Mucosa of stomach (tissue), 1 donor: ENCODE data around the gene TBC1D1.

Experiments used
- H3K27me3 ChIP-seq: one replicate; pipeline ENCODE4 v1.7.0; 2013; ENCODE audit warnings: mild to moderate bottlenecking, low read length; ENCODE audit not compliant: control insufficient read depth, insufficient read depth
- H3K36me3 ChIP-seq: one replicate; pipeline ENCODE4 v1.7.0; 2013; ENCODE audit warnings: low read length; ENCODE audit not compliant: control insufficient read depth, insufficient read depth
- H3K4me1 ChIP-seq: one replicate; pipeline ENCODE4 v1.7.0; 2013; ENCODE audit warnings: mild to moderate bottlenecking, low read length; ENCODE audit not compliant: control insufficient read depth, insufficient read depth
- H3K4me3 ChIP-seq: one replicate; pipeline ENCODE4 v1.7.0; 2013; ENCODE audit warnings: low read length
- H3K9ac ChIP-seq: one replicate; pipeline ENCODE4 v1.7.0; 2013; ENCODE audit warnings: mild to moderate bottlenecking, low read length, moderate library complexity
- H3K9me3 ChIP-seq: one replicate; pipeline ENCODE4 v1.7.0; 2013; ENCODE audit warnings: mild to moderate bottlenecking, low read length, moderate library complexity; ENCODE audit not compliant: control insufficient read depth
- donor health status: Pancreatic carcinoma.

TBC1D1 gene

GRCh38 chr4:37891260-37892159, 626 bp downstream of the TBC1D1 start:
- peak overlapping the region; percentile 19 for H3K4me3 ChIP-seq
- no peaks in the 10 kb centered on the region for H3K36me3 ChIP-seq
- H3K27me3 ChIP-seq: peaks cover 68% of the 10 kb centered on the region
- peak overlapping the region; percentile 11 for H3K9ac ChIP-seq
- H3K4me1 ChIP-seq: peaks cover 10% of the 10 kb centered on the region
- H3K9me3 ChIP-seq: no peaks in the 10 kb centered on the region

GRCh38 chr4:37892641-37893040, 1.8 kb downstream of the TBC1D1 start:
- H3K9ac ChIP-seq: no peak overlapping the region

GRCh38 chr4:37893164-37893563, 2.3 kb downstream of the TBC1D1 start:
- Histone ChIP-seq H3K9me3 (no peaks in the 10 kb centered on the region), H3K4me1 (peaks cover 10% of the 10 kb centered on the region), H3K36me3 (no peaks in the 10 kb centered on the region), H3K9ac (no peak overlapping the region), H3K4me3 (no peak overlapping the region), H3K27me3 (peaks cover 55% of the 10 kb centered on the region)

More at GRCh38 chr4:37892641-37893040, 1.8 kb downstream of the TBC1D1 start:
- H3K36me3 ChIP-seq: no peaks in the 10 kb centered on the region
- no peak overlapping the region for H3K4me3 ChIP-seq
- H3K4me1 ChIP-seq: peaks cover 10% of the 10 kb centered on the region
- peaks cover 57% of the 10 kb centered on the region for H3K27me3 ChIP-seq
- no peaks in the 10 kb centered on the region for H3K9me3 ChIP-seq

- Histone ChIP-seq H3K27me3 (peaks cover 42% of the 10 kb centered on the region), H3K4me1 (peaks cover 7% of the 10 kb centered on the region), H3K4me3 (no peak overlapping the region), H3K9me3 (no peaks in the 10 kb centered on the region), H3K9ac (no peak overlapping the region), H3K36me3 (no peaks in the 10 kb centered on the region)
Observed at GRCh38 chr4:37895271-37895670, 4.4 kb downstream of the TBC1D1 start.

GRCh38 chr4:37896206-37896860, 5.4 kb downstream of the TBC1D1 start:
- peaks cover 31% of the 10 kb centered on the region for H3K27me3 ChIP-seq
- no peaks in the 10 kb centered on the region for H3K36me3 ChIP-seq
- no peaks in the 10 kb centered on the region for H3K9me3 ChIP-seq
- H3K4me1 ChIP-seq: no peaks in the 10 kb centered on the region
- no peak overlapping the region for H3K9ac ChIP-seq
- H3K4me3 ChIP-seq: no peak overlapping the region

GRCh38 chr4:37902212-37902611, 11.3 kb downstream of the TBC1D1 start:
- Histone ChIP-seq H3K9ac (no peak overlapping the region), H3K27me3 (peaks cover 9% of the 10 kb centered on the region), H3K4me1 (no peaks in the 10 kb centered on the region), H3K36me3 (no peaks in the 10 kb centered on the region), H3K4me3 (no peak overlapping the region), H3K9me3 (no peaks in the 10 kb centered on the region)

GRCh38 chr4:37902738-37903693, 12.1 kb downstream of the TBC1D1 start:
- Histone ChIP-seq H3K4me1 (no peaks in the 10 kb centered on the region), H3K4me3 (no peak overlapping the region), H3K27me3 (peaks cover 8% of the 10 kb centered on the region), H3K9me3 (no peaks in the 10 kb centered on the region), H3K9ac (no peak overlapping the region), H3K36me3 (no peaks in the 10 kb centered on the region)

GRCh38 chr4:37903901-37904300, 13.0 kb downstream of the TBC1D1 start:
- no peaks in the 10 kb centered on the region for H3K36me3 ChIP-seq
- no peaks in the 10 kb centered on the region for H3K4me1 ChIP-seq
- H3K27me3 ChIP-seq: no peaks in the 10 kb centered on the region
- H3K9me3 ChIP-seq: no peaks in the 10 kb centered on the region
- no peak overlapping the region for H3K9ac ChIP-seq
- no peak overlapping the region for H3K4me3 ChIP-seq

- no peaks in the 10 kb centered on the region for H3K4me1 ChIP-seq
- no peak overlapping the region for H3K9ac ChIP-seq
- H3K27me3 ChIP-seq: no peaks in the 10 kb centered on the region
- H3K9me3 ChIP-seq: no peaks in the 10 kb centered on the region
- no peaks in the 10 kb centered on the region for H3K36me3 ChIP-seq
- H3K4me3 ChIP-seq: no peak overlapping the region
Observed at GRCh38 chr4:37904824-37905223, 13.9 kb downstream of the TBC1D1 start.

- H3K9me3 ChIP-seq: no peaks in the 10 kb centered on the region
- no peak overlapping the region for H3K9ac ChIP-seq
- H3K27me3 ChIP-seq: no peaks in the 10 kb centered on the region
- H3K4me1 ChIP-seq: no peaks in the 10 kb centered on the region
- H3K4me3 ChIP-seq: no peak overlapping the region
- no peaks in the 10 kb centered on the region for H3K36me3 ChIP-seq
Observed at GRCh38 chr4:37905533-37906169, 14.8 kb downstream of the TBC1D1 start.

GRCh38 chr4:37908488-37909331, 17.8 kb downstream of the TBC1D1 start:
- H3K36me3 ChIP-seq: no peaks in the 10 kb centered on the region
- no peaks in the 10 kb centered on the region for H3K9me3 ChIP-seq
- H3K4me3 ChIP-seq: no peak overlapping the region
- no peak overlapping the region for H3K9ac ChIP-seq
- no peaks in the 10 kb centered on the region for H3K27me3 ChIP-seq
- H3K4me1 ChIP-seq: no peaks in the 10 kb centered on the region
